Activated naive CD8-positive, alpha-beta T cell treated with anti-CD3 and anti-CD28 coated beads, Interleukin-2, amount 50 U/mL, for 24 hours (primary cell): Measurements from ENCODE around the gene SSPN.
A peak's percentile ranks its signal among the peaks of the same experiment; 100 is the strongest.

Experiments
- ATAC-seq: fragments of 150-1000 bp; cut with Tn5 transposase; one replicate; pipeline ENCODE4 v1.10.0; 2021
- DNase-seq: peaks from one replicate; pipeline ENCODE4 v3.0.0; 2021
- H3K27ac Mint-ChIP-seq: one replicate; pipeline ENCODE4 v1.8.0; 2021; ENCODE audit warnings: mild to moderate bottlenecking, mixed read lengths
- H3K27me3 Mint-ChIP-seq: one replicate; pipeline ENCODE4 v1.8.0; 2021; ENCODE audit warnings: mixed read lengths
- H3K36me3 Mint-ChIP-seq: one replicate; pipeline ENCODE4 v1.8.0; 2021; ENCODE audit warnings: low read depth, mixed read lengths
- H3K4me1 Mint-ChIP-seq: one replicate; pipeline ENCODE4 v1.8.0; 2021; ENCODE audit warnings: mixed read lengths
- H3K4me3 Mint-ChIP-seq: one replicate; pipeline ENCODE4 v1.8.0; 2021; ENCODE audit warnings: mild to moderate bottlenecking, moderate library complexity, mixed read lengths
- H3K9me3 Mint-ChIP-seq: one replicate; pipeline ENCODE4 v1.8.0; 2021; ENCODE audit warnings: mixed read lengths

Gene SSPN

GRCh38 chr12:26251600-26251999 is 56.2 kb downstream of the SSPN start:
- H3K36me3 Mint-ChIP-seq = no peaks in the 10 kb centered on the region
- ATAC-seq = no peak
- no peak overlapping the region for H3K27ac Mint-ChIP-seq
- H3K9me3 Mint-ChIP-seq = peaks cover 6% of the 10 kb centered on the region
- H3K27me3 Mint-ChIP-seq = peaks cover 5% of the 10 kb centered on the region
- no peak overlapping the region for H3K4me3 Mint-ChIP-seq
- no peaks in the 10 kb centered on the region for H3K4me1 Mint-ChIP-seq
- no peak for DNase-seq

GRCh38 chr12:26252946-26253345 is 57.6 kb downstream of the SSPN start:
- Mint-ChIP-seq H3K36me3 (no peaks in the 10 kb centered on the region), H3K4me1 (no peaks in the 10 kb centered on the region), H3K4me3 (no peak overlapping the region), H3K27me3 (peaks cover 2% of the 10 kb centered on the region), H3K27ac (no peak overlapping the region), H3K9me3 (peaks cover 15% of the 10 kb centered on the region)
- ATAC-seq (no peak), DNase-seq (no peak)

GRCh38 chr12:26255893-26256645 is 60.7 kb downstream of the SSPN start:
- ATAC-seq (no peak), DNase-seq (no peak)
- H3K27me3 Mint-ChIP-seq = peaks cover 9% of the 10 kb centered on the region
- H3K4me3 Mint-ChIP-seq = no peak overlapping the region
- H3K9me3 Mint-ChIP-seq = peaks cover 16% of the 10 kb centered on the region
- peaks cover 2% of the 10 kb centered on the region for H3K36me3 Mint-ChIP-seq
- H3K4me1 Mint-ChIP-seq = no peaks in the 10 kb centered on the region
- H3K27ac Mint-ChIP-seq = no peak overlapping the region

GRCh38 chr12:26264215-26264838 is 69.0 kb downstream of the SSPN start:
- DNase-seq (no peak), ATAC-seq (no peak)
- H3K27ac Mint-ChIP-seq = no peak overlapping the region
- H3K9me3 Mint-ChIP-seq = no peaks in the 10 kb centered on the region
- no peaks in the 10 kb centered on the region for H3K36me3 Mint-ChIP-seq
- H3K4me1 Mint-ChIP-seq = no peaks in the 10 kb centered on the region
- no peak overlapping the region for H3K4me3 Mint-ChIP-seq
- H3K27me3 Mint-ChIP-seq = no peaks in the 10 kb centered on the region

GRCh38 chr12:26265606-26266005 is 70.2 kb downstream of the SSPN start:
- H3K4me1 Mint-ChIP-seq = no peaks in the 10 kb centered on the region
- H3K9me3 Mint-ChIP-seq = no peaks in the 10 kb centered on the region
- no peaks in the 10 kb centered on the region for H3K27me3 Mint-ChIP-seq
- no peak for ATAC-seq
- no peak for DNase-seq
- no peaks in the 10 kb centered on the region for H3K36me3 Mint-ChIP-seq
- no peak overlapping the region for H3K4me3 Mint-ChIP-seq
- no peak overlapping the region for H3K27ac Mint-ChIP-seq

GRCh38 chr12:26266881-26267280 is 71.5 kb downstream of the SSPN start:
- Mint-ChIP-seq H3K27ac (no peak overlapping the region), H3K4me1 (peaks cover 5% of the 10 kb centered on the region), H3K27me3 (peaks cover under 1% of the 10 kb centered on the region), H3K36me3 (no peaks in the 10 kb centered on the region), H3K4me3 (no peak overlapping the region), H3K9me3 (no peaks in the 10 kb centered on the region)
- ATAC-seq = no peak
- DNase-seq = no peak

GRCh38 chr12:26268841-26269561 is 73.6 kb downstream of the SSPN start:
- Mint-ChIP-seq H3K27ac (no peak overlapping the region), H3K36me3 (no peaks in the 10 kb centered on the region), H3K27me3 (peaks cover 3% of the 10 kb centered on the region), H3K9me3 (no peaks in the 10 kb centered on the region), H3K4me3 (no peak overlapping the region), H3K4me1 (peaks cover 11% of the 10 kb centered on the region)
- ATAC-seq (no peak), DNase-seq (no peak)

GRCh38 chr12:26269562-26270284 is 74.3 kb downstream of the SSPN start:
- Mint-ChIP-seq H3K4me1 (peaks cover 18% of the 10 kb centered on the region), H3K4me3 (no peak overlapping the region), H3K9me3 (no peaks in the 10 kb centered on the region), H3K27ac (no peak overlapping the region), H3K36me3 (no peaks in the 10 kb centered on the region), H3K27me3 (peaks cover 3% of the 10 kb centered on the region)
- ATAC-seq (no peak), DNase-seq (no peak)

- H3K4me1 Mint-ChIP-seq = peaks cover 27% of the 10 kb centered on the region
- no peak overlapping the region for H3K4me3 Mint-ChIP-seq
- DNase-seq = no peak
- peaks cover 3% of the 10 kb centered on the region for H3K27me3 Mint-ChIP-seq
- no peak overlapping the region for H3K27ac Mint-ChIP-seq
- H3K36me3 Mint-ChIP-seq = no peaks in the 10 kb centered on the region
- no peaks in the 10 kb centered on the region for H3K9me3 Mint-ChIP-seq
- no peak for ATAC-seq
Observed at GRCh38 chr12:26271024-26271423, 75.7 kb downstream of the SSPN start.

GRCh38 chr12:26271889-26272492 is 76.6 kb downstream of the SSPN start:
- H3K36me3 Mint-ChIP-seq = no peaks in the 10 kb centered on the region
- H3K4me1 Mint-ChIP-seq = peaks cover 27% of the 10 kb centered on the region
- peak; percentile 22 for DNase-seq
- H3K4me3 Mint-ChIP-seq = no peak overlapping the region
- H3K9me3 Mint-ChIP-seq = no peaks in the 10 kb centered on the region
- no peak overlapping the region for H3K27ac Mint-ChIP-seq
- peaks cover 3% of the 10 kb centered on the region for H3K27me3 Mint-ChIP-seq
- ATAC-seq = no peak

- Mint-ChIP-seq H3K4me1 (peaks cover 33% of the 10 kb centered on the region), H3K9me3 (no peaks in the 10 kb centered on the region)
- no peak for ATAC-seq
Observed at GRCh38 chr12:26272851-26273250, 77.5 kb downstream of the SSPN start.

GRCh38 chr12:26273811-26274210 is 78.4 kb downstream of the SSPN start:
- Mint-ChIP-seq H3K36me3 (no peaks in the 10 kb centered on the region), H3K4me1 (peaks cover 41% of the 10 kb centered on the region), H3K27ac (no peak overlapping the region), H3K4me3 (no peak overlapping the region), H3K9me3 (no peaks in the 10 kb centered on the region), H3K27me3 (peaks cover 3% of the 10 kb centered on the region)
- ATAC-seq = no peak
- DNase-seq = no peak

More at GRCh38 chr12:26272851-26273250, 77.5 kb downstream of the SSPN start:
- DNase-seq = no peak
- Mint-ChIP-seq H3K4me3 (no peak overlapping the region), H3K27ac (no peak overlapping the region), H3K27me3 (peaks cover 3% of the 10 kb centered on the region), H3K36me3 (no peaks in the 10 kb centered on the region)

GRCh38 chr12:26274441-26275312 is 79.3 kb downstream of the SSPN start:
- no peaks in the 10 kb centered on the region for H3K36me3 Mint-ChIP-seq
- no peaks in the 10 kb centered on the region for H3K9me3 Mint-ChIP-seq
- DNase-seq (peak; percentile 52), ATAC-seq (peak; percentile 100)
- peaks cover 10% of the 10 kb centered on the region for H3K27me3 Mint-ChIP-seq
- H3K4me3 Mint-ChIP-seq = peak overlapping the region; percentile 12
- peaks cover 43% of the 10 kb centered on the region for H3K4me1 Mint-ChIP-seq
- H3K27ac Mint-ChIP-seq = peak overlapping the region; percentile 61
